Stimulated activated CD8-positive, alpha-beta memory T cell treated with anti-CD3 and anti-CD28 coated beads, Interleukin-15, amount 100 ng/mL, for 4 hours (primary cell): ENCODE measurements around the gene NIFK.

Experiments
- DNase-seq, 2 donors: peaks; one replicate each; pipeline ENCODE4 v3.0.0-alpha.2; 2020; ENCODE audit warnings: low read depth in 2 of 2

NIFK gene

DNA sequence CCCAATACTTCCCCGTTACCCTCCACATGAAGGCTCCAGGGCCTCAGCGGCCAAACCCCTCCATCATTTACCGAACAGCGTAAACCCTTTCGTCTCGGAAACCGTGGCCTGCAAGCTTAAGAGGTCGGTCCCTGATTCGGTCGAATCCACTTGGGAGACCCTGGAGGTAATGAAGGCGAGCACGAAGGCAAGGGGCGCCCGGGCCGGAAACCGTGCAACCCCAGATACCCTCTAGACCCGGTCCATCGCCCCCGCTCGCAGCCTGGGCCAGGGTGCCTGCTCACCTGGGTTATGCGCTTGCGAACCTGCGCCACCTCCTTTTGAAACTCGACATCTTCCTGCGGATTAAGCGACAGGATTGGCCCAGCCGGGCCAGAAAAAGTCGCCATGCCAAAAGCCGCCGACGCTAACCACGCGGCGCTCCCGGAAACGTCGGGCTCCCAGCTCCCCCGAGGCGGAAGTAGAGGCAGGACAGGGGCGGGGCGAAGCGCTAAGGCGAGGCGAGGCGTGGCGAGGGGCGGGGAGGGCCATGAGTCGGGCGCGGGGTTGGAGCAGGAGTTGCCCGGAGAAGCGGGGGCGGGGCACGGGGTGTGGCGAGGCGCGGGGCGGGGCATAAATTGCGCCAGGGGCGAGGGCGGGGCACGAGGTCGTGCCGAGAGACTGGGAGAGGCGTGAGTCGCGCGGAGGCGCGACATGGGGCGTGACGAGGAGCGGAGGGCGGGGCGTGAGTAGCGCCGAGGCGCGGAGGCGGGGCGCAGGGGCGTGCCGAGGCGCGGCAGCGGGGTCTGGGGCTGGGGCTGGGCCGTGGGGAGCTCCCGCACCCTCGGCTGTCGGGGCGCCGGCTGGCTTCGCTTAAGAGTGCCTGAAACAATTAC is at the start of gene NIFK:
Gene NIFK (minus strand): TSS at position 414 of the 875 bp plus-strand sequence. CDS start 25 bp downstream, at position 389.
- peak; percentile 99 to 100 for DNase-seq

DNA sequence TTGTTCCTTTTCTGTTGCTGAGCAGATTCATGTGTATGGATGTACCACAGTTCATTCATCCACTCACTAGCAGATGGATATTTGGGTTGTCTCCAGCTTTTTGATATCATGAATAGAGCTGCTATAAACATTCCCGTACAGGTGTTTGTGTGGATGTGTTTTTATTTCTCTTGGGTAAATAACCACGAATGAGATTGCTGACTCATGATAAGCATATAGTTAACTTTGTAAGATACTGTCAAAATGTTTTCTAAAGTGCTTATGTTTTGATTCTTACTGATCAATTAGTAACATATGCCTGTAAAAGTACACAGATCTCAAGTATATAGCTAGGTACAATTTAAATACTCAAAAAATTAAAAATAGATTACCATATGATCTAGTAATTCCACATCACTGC is 46.5 kb upstream of the NIFK start:
- DNase-seq: no peak

DNA sequence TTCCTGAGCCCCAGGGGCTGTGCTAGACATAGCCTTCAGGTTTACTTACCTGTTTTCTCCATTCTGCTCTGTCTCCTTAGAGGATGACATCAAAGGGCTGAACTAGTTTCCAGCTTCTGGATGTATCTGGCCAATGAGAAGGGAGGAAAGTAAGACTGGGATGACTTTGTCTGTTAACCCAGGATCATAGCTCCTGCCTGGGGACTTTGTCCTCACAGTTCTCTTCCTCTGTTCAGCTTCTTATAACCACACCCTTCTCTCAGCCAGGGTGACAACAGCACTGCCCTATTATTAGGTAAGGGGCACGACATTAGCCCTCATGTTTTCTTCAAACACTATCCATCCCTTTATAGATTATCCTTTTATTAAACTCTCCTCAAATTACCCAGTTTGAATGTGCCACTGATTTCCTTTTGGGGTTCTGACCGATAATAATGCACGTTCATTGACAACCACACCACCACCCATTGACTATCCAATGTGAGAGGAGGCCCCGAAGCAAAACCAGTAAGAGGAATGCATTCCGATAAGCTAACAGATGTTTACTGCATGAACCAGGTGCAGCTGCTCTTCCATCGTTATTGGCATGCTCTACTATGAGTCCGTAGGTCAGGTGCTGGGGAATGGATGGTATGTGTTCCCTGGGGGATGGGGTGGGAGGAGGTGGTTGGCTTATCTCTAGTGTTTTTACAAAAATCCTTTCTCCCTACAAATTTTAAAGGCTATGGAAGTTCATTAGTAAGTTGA is 42.2 kb upstream of the NIFK start:
- no peak for DNase-seq

DNA sequence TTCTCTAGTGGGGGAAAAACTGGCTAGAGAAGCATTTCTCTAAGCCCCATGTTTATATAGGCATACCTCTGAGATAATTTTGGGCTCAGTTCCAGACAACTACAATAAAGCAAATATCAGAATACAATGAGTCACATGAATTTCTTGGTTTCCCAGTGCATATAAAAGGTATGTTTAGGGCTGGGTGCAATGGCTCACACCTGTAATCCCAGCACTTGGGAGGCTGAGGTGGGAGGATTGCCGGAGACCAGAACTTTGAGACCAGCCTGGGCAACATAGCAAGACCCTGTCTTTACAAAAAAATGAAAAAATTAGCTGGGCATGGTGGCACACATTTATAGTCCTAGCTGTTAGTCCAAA is 41.0 kb upstream of the NIFK start:
- no peak for DNase-seq

DNA sequence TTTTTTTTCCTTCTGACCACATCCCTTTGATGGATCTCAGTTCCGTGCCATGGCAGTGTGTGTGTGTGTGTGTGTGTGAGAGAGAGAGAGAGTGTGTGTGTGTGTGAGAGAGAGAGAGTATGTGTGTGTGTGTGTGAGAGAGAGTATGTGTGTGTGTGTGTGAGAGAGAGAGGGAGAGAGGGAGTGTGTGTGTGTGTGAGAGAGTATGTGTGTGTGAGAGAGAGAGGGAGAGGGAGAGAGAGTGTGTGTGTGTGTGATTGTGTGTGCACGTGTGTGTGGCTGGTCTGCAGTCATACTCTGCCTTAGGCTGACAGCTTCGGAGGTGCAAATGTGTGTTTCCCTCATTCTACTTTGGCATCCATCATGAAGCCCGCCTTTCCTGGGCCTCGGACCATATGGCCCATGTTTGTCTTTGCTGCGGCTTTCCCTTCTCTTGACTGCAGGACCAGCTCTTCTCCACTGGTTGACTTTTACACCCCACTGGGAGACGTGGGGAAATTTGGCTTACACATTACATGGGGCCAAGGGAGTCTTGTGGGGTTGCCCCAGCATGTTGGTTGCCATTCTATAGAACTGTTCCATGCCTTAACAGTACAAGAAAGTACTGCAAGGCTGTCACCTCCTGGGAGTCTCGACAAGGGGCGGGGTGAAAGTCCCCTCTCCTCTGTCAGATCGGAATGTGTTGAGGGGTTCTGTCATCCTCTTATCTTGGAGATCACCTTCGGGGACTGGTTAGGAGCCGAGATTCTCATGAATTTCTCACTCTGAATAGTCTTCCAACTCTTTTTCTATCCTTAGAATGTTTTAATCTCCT is 40.4 kb upstream of the NIFK start:
- DNase-seq: no peak

DNA sequence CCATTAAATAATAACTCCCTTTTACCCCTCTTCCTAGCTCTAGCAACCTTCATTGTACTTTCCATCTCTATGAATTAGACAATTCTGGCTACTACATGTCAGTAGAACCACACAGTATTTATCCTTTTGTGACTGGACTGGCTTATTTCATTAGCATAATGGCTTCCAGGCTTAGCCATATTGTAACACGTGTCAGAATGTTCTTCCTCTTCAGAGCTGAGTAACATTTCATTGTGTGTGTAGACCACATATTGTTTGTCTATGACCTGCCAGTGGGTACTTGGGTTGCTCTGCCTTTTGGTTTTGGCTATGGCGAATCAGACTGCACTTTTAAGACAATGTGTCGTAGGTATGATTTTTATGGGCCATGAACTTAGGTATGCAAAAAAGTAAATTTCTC is 39.7 kb upstream of the NIFK start:
- no peak for DNase-seq

DNA sequence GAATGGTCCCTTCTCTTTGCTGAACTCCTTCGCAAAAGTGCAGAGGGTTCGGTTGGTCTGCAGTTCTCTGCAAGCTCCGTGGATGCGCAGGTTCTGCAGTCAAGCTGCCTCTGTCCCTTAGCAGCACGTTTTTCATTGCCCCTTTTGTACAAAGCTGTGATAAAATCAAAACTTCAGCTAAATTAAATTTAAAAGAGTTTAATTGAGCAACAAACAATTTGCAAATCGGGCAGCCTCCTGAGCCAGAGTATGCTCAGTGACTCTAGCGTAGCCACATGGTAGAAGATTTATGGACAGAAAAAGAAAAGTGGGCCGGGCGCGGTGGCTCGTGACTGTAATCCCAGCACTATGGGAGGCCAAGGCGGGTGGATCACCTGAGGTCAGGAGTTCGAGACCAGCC is 37.6 kb upstream of the NIFK start:
- no peak for DNase-seq

DNA sequence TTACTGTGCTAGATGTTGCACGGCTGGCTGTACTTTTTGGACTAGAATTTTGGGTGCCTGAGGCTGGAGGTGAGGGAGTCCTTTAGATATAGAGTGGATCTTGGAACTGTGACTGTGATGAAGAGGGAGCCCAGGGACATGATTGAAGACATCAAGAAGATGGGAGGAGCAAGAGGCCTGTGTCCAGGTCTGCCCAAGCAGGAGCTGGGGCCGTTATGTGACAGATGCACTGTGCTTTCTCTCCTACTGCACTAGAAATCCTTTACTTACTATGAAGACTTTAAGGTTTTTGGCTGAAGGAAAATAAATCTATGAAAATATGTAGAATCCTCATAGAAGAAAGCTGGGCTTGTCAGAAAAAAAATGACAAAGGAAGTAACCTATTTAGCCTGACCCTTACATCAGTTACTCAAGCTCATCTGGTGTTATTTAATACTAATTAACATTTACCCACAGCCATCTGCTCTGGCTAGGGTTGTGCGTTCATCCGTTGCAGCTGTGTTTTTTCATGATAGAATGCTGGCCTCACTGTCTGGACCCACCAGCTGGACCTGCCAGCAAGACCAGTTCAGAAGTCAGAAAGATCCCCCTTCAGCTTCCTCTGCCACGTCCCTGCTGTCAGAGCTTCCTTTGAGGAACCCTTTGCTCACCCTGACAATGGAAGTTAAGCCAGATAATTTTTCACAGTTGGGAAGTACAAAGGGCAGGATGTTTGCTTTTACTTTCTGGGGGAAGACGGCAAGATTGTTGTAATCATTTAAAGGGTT is 35.5 kb upstream of the NIFK start:
- no peak for DNase-seq

DNA sequence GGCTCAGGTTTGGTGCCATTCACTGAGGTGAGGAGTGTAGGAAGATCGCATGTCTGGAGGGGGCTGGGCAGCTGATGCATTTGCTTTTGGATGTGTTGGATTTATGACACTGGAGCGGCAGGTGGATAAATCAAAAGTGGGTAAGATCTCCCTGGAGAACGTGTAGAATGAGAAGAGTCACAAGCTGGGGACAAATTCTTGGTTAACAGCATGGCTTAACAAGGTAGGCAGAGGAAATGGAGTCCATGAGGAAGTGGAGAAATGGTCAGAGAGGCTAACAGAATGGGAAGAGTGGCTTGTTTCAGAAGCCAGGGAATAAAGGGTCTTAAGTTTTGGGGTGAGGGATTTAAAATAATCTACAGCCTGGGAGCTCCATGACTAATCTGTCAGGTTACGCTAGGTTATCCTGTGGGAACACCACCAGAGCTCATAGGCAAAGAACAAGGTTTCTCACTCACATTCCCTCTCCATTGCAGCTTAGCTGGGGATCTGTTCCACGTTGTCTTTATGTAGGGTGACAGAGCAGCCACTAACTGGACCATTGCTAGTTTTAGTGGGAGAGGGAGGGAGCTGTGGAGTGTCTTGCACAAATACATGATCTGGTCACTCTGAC is 31.6 kb upstream of the NIFK start:
- DNase-seq: no peak

DNA sequence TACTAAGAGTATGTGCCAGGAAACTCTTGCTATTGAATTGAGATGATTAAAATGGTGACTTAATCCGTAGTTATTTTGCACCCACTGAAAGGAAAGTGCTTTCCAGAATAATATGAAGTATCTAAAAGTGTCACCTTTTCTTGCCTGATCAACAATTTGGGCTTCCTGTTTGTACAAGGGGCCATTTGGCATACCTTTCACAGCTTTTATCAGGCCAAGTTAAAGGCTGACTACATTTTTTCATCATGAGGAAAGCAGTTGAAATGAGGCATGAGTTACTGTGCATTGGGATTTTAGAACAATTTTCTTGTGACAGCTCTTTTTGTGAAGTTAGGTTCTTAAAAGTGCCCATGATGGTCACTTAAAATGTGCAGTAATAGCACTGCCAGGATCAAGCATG is 29.9 kb upstream of the NIFK start:
- no peak for DNase-seq

DNA sequence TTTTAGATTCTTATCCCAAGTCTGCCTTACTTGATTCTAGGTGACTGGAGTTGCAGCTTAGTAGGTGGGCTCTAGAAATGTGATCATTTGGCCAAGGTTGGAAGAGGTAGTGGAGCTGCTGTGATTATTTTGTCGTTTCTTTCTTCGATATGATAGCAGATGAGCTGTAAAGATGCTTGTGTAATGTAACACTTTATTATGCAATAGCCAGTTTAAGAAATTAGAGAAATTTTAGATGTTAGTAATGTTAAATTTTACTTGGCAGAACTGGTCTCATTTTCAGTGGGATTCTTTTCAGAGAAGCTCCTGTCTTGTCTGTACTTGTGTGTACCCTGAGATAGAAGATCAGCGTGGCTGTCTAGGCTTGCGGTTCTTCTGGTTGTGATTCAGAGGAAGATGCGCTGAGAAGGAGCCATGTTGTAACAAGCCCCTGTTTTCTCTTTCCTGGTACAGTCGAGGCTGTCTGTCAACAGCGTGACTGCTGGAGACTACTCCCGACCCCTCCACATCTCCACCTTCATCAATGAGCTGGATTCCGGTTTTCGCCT is 28.1 kb upstream of the NIFK start:
- DNase-seq: no peak

DNA sequence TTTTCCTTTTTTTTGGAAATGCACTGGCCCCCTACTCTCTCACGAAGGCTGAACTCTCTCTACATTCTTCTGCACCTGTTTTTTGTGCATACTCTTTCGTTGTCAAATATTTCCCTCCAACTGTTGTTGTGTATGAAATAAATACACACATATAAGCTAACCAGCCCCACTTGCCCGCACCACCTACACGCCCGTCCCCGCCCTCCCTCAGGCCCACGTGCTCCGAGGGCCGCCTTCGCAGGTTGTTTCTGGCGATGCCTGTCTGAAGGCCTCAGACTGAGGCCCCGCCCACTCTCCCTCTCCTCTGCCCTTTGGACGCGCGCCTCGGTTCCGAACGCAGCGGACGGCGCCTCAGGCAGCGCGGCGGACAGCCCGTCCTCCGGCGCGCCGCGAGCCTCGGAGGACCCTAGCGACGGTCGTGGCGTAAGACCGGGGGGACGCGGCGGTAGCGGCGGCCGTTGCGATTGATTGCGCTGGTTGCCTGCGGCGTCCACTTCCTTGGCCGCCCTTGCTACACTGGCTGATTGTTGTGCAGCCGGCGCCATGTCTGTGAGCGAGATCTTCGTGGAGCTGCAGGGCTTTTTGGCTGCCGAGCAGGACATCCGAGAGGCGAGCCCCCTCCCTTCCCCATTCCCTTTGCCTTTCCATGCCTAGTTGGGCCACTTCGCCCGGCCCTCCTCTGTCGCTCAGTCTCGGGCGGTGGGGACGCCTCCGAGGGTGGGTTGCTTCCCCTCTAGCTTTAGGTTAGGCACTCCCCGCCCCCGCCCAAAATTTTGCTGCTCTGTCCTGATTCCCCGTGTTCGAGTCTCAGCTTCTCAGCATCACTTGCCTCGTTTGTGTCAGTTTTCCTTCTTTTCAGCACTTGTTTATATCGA is 18.8 kb upstream of the NIFK start, which contains the start of gene TSN:
Gene TSN (plus strand): TSS at position 415 of the 875 bp plus-strand sequence. CDS start 129 bp downstream, at position 544.
- DNase-seq: peak; percentile 95 to 96

DNA sequence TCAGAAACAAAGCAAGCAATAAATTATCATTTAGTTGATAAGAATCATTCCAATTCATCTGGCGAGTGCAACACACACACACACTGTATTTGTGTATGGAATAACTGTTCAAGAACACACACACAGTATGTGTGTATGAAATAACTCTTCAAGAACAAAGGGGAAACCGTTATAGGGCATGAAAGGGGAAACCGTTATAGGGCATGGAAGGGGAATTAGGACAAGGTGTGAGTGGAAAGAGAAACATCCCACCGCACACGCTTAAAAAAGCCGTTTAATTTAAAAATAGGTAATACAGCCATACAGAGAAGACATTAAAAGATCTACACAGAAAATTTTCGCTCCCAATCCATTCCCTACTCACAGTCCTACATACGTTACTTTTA is 18.2 kb upstream of the NIFK start:
- no peak for DNase-seq

DNA sequence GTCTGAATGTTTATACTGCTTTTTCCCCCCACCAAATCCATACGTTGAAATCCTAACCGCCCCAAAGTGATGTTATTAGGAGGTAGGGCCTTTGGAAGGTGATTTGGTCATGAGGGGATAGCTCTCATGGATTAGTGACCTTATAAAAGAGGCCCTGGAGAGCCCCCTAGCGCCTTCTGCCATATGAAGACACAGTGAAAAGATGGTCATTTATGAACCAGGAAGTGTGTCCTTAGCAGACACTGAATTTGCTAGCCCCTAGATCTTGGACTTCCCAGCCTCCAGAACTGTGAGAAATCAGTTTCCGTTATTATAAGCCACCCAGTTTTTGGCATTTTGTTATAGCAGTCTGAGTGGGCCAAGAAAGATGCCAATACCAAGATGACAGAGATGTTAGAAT is 11.5 kb upstream of the NIFK start:
- DNase-seq: no peak

DNA sequence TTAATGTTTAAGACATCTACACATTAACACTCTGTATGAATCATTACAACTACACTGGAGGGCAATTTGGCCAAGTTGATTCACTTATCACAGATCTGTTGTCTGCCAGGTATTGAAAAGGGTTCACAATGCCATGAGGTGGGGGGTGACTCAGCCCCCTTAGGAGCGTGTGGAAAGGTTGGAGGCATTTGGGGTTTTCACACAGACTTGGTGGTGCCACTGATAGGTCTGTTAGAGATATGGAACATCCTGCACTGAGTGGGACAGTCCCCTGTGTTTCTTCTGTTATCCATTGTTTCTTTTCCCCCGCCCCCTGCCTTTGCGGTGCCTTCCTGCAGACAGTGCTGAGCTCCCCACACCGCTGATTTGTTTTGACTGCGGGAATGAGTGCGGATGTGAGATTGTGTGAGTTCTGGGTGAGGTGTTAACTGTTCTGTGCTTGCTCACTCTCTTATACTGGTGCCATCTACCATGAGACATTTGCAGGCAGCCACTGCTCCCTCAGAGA is 9.4 kb upstream of the NIFK start:
- DNase-seq: no peak

DNA sequence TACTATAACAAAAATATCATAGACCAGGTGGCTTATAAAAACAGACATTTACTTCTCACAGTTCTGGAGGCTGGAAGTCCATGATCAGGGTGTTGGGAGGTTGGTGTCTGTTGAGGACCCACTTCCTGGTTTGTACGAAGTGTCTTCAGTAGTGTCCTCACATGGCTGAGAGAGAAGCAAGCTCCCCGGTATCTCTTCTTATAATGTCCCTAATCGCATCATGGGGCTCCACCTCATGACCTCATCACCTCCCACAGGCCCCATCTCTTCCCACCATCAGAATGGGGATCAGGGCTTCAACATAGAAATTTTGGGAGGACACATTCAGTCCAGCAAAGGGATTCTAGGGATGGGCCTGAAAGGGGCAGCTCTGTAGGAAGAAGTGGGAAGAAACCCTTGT is 4.8 kb upstream of the NIFK start:
- no peak for DNase-seq

DNA sequence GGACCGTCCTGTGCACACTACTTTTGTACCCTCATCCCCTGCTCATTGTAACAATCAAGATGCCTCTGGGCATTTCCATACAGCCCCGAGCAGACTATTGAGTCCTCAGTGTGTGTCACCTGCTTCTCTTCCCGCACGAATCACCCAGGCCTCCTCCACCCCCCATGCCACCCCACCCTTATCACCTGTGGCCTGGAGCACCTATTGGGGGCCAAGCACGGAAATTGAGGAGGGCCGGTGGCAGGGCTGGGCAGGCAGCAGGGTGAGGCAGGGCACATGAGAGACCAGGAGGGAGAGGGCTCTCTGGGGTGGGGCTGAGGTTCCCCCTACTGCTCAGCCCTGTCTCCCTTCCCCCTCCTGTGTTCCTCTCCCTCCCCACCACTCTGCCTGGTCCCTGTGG is 4.3 kb upstream of the NIFK start:
- no peak for DNase-seq

DNA sequence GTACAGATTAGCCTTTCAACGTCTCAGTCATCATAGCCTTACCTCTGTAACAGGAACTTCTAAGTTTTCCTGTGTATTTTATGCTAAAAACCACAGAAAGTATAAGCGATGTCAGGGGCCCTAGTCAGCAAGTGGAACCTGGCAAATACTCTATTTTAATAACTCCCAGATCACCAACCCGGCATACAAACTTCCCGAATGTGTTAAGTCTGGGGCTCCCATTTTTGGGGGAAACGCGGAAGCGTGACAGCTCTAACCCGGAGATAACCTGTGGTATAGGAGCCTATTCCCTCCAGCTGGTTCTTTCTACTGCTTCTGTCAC is 574 bp downstream of the NIFK start:
- no peak for DNase-seq

DNA sequence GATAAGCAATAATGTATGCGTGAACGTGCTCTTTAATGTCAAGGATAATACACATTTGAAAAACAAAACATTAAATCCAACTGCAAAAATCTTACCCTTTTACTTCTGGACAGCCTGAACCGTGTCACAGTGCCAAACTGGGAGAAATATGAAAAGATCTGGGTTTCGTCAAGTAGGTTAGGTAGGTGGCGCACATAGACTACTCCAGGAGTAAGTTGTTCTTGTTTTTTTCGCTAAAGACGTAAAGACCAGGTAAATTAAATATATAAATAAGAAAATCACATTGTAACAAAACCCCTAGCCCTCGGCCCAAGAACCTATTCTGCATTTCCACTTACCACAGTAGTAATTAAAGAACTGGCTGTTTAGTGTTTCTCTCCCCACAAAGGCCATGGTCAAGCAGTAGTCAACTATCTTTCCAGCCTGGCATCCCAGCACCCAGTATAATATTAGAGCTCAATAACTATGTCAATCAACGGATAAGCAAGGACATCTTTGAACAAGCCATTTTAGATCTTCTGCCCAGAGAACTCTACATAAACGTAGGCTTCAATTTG is 1.1 kb downstream of the NIFK start:
- DNase-seq: no peak
